Fibroblast of skin of left biceps (primary cell): ENCODE measurements around the gene ZFYVE21.

Experiments used
- DNase-seq, 2 experiments: peaks; one replicate each; pipeline ENCODE4 v3.0.0-alpha.2; 2013; ENCODE audit warnings: low read depth in 2 of 2

ZFYVE21 gene

DNA sequence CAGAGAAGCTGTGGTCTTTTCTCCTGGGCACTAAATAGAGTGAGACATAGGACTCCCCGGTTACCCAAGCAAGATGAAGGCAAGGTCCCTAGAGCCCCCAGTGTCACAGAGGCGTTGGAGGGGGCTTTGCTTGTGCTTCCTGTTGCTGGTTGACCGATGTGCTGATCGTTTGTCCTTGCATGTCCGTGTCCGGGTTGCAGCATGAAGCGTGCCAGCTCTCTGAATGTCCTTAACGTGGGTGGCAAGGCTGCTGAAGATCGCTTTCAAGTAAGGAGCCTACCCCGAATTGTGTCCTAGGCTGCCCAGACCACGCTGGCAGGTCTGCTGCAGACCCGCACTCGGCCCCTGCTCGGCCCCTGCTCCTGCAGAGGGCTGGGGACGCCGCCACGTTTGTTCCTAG, 23.5 kb upstream of the ZFYVE21 start:
- no peak for DNase-seq

GRCh38 chr14:103692871-103693270, 22.7 kb upstream of the ZFYVE21 start:
- no peak for DNase-seq

DNA sequence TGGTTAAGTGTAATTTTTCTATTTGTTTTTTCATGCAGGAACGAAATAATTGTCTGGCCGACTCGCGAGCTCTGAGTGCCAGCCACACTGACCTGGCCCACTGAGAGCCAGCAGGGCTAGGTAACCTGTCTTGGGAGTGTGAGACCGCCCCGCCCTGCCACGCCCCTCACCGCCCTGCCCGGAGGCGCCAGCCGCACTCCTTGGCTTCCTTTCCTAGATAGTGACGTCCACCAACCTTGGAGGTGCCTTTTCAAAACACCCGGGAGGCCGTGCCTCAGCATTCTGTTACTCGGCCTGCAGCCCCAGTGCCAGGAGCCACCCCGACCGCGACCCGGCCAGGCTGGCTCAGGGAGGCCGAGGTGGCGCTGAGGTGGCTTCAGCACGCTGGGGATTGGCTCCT, 22.1 kb upstream of the ZFYVE21 start:
- DNase-seq: no peak

- no peak for DNase-seq
Observed at GRCh38 chr14:103694572-103695026, 21.0 kb upstream of the ZFYVE21 start.

DNA sequence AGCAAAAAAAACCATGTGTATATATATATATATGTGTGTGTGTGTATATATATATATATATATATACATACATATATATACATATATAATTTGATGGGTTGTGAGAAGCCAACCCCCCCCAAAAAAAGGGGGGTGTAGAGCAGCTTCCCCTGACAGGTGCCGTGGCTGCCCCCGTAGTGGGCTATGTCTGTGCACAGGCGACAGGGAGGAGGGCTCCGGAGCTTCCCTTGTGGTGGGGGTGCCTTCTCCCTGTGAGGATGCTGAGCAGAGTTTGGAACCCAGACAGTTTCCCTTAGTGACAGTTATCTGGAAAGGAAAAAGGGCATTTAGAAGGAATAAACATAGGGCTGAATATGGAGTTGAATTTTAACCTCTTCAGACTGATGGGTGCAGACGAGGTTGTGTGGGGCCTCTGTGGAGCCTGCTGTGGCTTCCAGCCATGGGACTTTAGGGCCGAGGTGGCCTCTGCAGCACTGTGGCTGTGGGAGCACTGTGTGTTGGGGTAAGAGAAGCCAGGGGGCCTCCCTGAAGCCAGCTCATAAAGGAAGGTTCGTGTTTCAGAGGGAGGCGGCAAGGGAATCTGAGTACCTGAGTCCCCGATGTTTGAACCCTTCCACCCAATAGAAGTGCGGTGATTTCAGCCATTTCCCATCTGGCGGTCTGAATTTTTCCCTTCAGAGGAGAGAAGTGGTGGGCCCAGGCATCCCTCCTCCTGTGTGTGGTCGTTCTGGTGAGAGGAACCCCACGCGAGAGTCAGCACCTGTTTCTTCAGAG, 20.1 kb upstream of the ZFYVE21 start:
- no peak for DNase-seq

- DNase-seq: no peak
Observed at GRCh38 chr14:103696070-103696402, 19.6 kb upstream of the ZFYVE21 start.

DNA sequence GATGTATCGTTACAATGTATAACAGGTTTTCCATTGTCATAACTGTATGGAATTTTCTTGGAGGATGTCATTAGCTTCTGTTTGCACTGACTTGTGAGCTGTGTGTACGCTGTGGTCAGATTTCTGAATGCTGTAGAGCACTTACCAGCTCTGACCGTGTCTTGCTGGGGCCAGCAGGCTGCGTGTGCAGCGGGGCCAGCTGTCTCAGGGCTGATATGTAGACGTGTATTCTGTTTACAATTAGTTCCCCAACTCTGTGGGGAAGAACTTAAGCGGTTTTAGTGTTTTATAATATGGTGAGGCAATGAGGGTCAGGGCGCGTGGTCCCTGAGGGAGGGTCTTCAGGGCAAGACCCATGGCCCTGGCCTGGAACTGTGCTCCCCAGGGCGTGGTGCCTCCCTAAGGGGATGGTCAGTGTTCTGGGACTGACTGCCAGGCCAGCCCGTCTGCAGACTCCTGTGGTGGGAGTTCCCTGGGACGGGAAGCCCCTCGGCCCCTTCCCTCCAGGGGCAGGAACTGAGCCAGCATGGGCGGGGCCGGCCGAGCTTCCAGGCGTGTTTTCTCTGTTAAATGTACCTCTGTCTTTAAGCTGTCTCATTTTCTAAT, 19.0 kb upstream of the ZFYVE21 start:
- peak in 1 of 2 experiments; percentile 8 for DNase-seq

- DNase-seq: no peak
Observed at GRCh38 chr14:103697206-103697602, 18.4 kb upstream of the ZFYVE21 start.

DNA sequence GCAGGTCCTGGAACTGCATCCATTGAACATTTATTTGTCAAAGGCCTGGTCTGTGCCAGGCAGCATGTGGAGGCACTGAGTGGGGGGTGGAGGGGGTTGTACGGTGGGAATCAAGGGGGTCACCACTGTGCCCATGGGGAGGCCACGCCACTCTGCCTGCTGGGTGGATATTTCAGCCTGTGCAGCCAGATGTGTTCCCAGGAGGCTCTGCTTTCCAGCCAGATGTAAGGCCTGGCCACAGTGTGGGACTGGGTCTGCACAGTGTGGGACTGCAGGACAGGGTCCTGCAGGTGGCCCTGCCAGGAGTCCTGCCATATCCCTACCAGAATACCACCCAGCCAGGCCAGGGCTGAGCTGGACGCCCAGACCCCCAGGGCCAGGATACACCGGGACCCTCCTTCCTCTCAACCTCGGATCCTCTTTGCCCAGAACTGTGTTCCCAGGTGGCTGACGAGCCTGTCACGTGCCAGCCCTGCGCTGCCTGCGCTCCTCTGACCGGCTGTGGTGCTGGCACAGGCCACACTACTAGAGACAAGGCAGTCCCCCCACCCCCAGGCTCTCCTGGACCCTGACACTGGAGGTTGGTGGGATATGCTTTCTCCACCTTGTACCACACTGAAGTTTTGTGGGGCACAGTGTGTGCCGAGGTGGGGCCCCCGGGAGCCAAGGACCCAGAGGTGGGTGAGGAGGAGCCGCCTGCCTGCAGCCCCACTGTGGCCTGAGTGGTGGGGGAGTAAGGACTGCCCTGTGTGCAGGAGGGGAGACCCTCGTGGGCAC, 17.8 kb upstream of the ZFYVE21 start:
- DNase-seq: no peak

DNA sequence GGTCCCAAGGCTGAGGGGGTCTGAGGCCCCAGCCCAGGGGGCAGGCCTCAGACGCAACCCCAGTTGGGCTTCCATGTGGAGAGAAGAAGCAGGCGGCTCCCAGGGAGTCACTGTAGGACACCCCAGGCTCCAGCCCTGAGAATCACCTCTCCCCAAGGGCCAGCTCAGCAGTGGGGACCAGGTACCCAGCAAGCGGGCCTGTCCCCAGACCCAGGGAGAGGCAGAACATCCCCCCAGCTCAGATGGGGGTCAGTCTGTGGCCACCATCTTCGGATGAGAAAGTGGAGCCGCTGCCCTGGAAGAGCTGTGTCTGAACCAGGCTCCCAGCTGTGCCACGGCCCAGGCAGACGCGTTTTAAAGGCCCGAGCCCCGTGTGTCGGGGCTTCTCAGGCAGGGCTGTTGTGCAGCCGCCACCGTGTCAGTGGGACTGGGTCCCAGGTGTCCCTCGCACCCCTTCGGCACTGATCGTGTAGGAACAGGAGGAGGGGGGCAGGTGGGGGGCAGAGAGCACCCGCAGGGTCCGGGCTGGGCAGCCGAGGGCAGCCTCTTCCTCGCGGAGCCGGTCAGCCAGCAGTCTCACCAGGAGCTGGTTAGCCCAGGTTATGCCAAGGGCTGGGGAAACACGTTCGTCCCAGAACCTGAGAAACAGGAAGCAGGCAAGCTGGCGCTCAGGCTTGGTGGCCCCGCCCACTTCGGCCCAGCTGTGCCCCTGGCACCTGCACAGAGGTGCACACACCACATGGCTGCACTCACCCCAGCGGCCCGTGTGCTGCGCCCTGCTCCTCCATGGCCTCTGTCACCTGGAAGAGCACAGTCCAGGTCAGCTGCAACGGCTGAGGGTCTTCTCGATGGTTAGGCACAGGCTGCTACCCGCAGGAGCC, 17.0 kb upstream of the ZFYVE21 start:
- DNase-seq: no peak

DNA sequence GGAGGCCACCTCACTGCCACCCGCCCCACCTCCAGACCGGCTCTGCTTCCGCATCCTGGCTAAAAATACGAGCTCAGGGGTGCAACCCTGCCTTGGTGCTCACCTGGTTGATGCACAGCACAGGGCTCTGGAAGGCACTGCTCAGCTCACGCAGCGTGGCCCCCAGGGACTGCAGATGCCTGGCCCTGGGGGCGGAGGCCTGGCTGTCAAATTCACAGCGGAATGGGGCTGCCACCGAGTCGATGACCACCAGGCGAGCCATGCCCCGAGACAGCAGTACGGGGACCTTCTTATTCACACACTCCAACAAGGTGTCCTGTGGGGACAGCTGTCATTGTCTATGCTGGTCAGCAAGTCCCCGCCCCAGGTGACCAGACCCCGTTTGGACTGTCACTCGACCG, 16.3 kb upstream of the ZFYVE21 start:
- no peak for DNase-seq

DNA sequence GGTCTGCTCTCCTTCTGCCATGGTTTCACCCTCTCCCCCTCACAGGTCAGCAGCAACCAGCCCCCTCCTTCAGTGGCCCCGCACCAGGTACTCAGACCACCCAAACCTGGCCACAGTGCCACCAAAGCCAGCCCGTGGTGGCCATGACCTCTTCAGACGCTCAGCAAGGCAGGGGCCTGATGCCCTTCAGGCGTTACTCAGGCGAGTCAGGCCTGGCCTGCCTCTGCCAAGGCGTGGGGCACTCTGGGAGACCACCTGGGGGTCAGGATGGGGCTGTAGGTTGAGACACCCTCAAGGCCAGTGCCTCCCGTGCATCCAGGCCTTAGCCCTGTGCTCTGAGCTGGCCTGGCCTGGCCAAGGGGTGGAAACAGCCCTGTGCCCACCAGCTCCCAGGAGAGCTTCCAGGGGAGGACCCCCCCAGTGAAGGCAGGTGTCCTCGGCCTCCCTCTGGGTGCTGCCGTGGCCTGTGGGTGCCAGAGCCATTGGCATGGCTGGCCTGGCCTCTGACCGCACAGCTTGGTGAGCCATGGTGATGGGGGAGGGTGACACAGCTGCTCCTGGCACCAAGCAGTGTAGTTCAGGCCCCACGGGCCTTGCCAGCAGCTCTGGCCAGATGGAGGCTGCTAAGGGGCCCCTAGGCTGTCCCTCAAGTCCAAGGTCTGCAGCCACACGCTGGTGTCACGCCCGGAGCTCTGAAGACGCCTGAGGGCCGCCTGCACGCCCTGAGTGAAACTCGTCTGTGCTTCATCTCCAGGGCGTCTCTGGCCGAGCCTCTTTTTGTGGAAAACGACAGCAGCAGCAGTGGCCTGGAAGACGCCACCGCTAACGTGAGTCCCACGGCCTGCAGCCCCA, 15.5 kb upstream of the ZFYVE21 start:
- no peak for DNase-seq

DNA sequence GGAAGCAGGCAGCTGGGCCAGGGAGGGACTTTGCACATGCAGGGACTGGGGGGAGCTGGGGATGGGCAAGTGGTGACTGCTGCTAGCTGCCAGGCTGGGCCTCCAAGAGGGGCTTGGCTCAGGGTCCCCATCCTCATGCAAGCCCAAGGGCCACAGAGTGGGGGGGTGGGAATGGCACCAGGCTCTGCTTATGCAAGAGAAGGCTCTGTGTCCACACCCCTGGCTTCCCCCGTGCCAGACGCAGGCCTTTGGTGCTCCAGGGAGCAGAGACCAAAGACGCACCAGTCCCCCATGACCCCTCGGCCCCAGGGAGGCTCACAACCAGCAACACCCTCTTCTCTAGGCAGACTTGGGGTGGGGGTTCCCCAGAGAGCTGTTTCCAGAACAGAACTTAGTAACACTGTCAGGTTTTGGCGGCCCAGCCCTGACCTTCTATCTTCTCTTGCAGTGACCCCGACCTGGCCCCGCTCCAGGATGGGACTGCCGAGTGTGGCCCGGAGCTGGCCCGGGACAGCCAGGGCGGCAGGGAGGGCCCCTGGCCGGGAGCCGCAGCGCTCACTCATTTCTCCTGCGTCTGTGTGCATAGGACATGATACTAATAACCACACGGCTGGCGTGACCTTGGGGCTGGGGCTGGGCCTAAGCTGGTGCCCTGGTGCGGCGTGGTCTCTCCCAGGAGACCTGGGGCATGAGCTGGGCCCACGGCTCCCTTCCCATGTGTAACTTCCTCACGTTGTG, 14.7 kb upstream of the ZFYVE21 start:
- no peak for DNase-seq

GRCh38 chr14:103702095-103702494, 13.5 kb upstream of the ZFYVE21 start:
- no peak for DNase-seq

DNA sequence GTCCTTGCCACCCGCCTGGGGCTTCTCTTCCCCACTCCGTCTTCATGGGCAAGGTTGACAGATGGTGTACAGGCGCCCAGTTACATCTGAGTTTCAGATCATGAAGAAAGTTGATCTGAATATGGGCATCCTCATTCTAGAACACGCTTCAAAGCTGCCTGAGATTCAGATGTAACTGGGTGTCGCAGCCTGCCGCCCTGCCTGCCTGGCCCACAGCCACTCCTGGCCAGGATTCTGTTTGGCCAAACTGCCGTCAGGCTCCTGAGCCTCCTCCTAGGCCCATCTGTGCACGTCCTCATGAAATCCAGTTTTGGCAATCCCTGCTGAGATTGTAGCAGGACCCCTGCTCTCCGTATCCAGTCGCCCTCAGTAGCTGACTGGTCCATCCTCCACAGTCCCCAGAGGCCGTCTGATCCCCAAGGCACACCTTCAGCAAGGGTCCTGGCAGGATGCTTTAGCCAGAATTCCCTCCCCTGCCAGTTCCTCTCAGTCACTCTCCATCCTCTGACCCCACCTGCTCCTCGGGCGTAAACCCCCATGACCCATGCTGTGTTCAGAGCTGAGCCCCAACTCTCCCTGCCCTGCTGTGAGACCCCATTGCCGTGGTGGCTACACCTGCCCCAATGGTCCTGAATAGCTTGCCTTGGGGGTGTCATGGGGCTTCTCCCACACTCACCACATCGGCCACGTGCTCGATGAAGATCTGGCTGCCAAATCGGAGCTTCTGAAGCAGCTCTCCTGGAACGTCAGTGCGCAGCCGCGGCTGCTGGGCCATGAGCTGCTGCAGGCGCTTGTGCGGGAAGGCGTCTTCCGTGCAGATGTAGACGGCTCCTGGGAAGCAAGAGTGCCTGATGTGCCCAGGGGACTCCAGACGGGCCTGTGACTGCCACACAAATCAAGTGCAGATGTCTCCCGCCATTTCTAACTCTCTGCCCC, 12.8 kb upstream of the ZFYVE21 start:
- no peak for DNase-seq

- DNase-seq: no peak
Observed at GRCh38 chr14:103703433-103704385, 11.9 kb upstream of the ZFYVE21 start.

- no peak for DNase-seq
Observed at GRCh38 chr14:103704708-103705107, 10.9 kb upstream of the ZFYVE21 start.

GRCh38 chr14:103705118-103705503, 10.5 kb upstream of the ZFYVE21 start:
- no peak for DNase-seq
